GM21526 (cell line): ENCODE data around the gene TNIK.
"Not testable (repeated sequence)": the region's sequence is repeated elsewhere in the genome, so short reads cannot be mapped to it uniquely, and the experiment has no call there.

Experiments used
- ATAC-seq: cut with Tn5 transposase; IDR thresholded peaks from one replicate; pipeline ENCODE4 v1.9.1; 2021; ENCODE audit warnings: moderate library complexity; ENCODE audit not compliant: unreplicated experiment, low FRiP score

The TNIK gene

DNA sequence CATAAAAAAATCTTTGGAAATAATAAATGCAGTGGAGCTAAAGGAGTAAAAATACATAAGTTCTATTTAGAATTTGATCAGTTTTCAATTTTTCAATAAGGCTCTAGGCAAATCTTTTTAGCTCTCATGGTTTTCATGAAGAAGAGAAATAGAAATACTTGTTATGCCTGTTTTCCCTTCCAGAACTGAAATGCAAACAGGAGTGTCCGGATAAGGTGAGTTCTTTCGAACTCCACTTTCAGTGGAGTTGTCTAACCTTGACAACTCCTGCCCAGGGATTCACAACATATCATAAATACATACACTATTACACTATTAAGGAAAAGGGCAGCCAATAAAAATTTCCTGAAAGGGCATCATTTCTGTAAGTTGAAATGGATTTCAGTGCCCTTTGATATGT is 217.3 kb downstream of the TNIK start:
- no peak for ATAC-seq

DNA sequence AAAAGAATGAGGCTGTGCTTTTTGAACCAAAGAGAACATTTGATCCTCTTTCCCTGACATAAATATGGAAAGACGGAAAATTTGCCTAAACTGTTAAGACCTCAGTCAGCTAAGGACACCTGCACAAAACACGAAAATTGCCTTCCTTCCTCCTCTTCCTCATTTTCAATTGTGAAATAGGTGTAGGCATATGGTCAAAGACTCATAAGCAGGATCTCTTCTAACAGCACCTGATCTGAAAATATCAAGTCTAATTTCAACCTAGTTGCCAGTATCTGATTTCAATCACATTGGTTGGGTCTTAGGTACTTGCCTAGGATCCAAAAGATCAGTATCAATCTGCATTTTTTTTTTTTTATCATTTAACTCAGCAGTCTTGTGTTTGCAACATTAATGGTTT is 218.0 kb downstream of the TNIK start:
- no peak for ATAC-seq

DNA sequence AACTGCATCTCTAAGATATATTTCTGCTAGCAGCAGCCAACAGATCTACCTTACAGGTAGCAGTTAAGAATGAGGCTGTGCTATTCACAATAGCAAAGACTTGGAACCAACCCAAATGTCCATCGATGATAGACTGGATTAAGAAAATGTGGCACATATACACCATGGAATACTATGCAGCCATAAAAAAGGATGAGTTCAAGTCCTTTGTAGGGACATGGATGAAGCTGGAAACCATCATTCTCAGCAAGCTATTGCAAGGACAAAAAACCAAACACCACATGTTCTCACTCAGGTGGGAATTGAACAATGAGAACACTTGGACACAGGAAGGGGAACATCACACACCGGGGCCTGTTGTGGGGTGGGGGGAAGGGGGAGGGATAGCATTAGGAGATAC is 218.6 kb downstream of the TNIK start:
- not testable (repeated sequence) for ATAC-seq

DNA sequence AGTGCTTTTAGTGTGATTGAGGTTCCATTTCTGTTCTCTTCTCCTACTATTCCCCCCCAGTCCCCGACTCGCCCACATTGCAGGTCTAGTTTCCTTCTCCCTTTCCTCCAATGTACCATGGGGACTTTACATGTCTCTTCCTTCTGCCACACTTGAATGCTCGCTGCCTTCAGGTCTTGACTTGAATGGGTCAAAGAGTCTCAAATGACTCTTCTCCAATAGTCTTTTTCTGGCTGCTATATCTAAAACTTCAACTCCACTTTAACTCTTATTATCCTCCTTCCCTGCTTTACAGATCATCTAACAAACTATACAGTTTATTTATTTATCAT is 219.7 kb downstream of the TNIK start:
- peak; percentile 55 for ATAC-seq

DNA sequence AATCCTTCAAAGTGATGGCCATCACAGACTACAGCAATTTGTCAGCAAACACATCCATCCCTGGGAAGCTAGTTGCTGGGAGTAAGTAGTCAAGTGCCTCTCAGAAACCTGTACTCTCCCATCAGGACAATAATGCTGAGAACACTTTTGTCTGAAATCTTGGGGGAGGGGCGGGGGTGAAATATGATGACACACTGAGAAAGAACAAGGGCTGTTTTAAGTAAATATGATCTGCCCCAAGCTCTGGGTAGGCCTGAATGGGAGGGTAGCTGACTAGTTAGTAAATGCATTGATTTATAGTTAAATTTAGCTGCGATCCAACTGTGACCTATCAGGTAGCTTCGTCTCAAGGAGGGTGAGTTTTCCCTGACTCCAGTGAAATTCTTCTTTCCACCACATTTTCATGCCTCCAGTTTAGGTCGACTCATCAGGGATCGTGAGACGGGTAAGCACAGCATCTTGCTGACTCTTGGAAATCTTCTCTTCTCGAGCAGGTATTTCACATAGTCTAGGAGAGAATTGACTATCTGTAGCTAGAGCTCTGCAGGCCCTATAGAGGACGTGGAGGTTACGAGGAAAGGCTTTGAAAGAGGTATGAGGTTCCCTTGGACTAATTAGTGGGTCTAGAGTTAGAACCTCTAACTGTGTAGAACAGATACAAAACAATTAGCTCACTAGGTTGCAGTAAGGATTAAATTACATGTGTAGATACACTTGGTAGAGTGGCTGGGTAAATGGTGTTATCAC is 220.3 kb downstream of the TNIK start:
- no peak for ATAC-seq

DNA sequence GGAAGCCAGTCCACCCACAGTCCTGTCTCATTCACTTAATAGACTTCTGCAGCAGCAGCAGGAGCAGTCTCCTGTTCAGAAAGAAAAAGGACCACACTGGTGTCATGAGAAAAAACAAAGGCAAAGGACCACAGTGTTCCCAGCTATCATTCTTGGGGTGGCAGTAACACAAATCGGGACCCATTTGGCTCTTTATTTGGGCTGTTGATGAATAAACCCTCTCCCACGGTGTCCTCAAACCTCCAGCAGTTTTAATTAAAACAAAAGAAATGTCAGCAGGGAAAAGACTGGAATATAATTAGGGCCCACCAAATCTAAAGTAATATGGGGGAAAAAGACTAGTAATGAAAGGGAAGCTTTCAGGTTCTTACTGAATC is 223.2 kb downstream of the TNIK start:
- ATAC-seq, result no peak

DNA sequence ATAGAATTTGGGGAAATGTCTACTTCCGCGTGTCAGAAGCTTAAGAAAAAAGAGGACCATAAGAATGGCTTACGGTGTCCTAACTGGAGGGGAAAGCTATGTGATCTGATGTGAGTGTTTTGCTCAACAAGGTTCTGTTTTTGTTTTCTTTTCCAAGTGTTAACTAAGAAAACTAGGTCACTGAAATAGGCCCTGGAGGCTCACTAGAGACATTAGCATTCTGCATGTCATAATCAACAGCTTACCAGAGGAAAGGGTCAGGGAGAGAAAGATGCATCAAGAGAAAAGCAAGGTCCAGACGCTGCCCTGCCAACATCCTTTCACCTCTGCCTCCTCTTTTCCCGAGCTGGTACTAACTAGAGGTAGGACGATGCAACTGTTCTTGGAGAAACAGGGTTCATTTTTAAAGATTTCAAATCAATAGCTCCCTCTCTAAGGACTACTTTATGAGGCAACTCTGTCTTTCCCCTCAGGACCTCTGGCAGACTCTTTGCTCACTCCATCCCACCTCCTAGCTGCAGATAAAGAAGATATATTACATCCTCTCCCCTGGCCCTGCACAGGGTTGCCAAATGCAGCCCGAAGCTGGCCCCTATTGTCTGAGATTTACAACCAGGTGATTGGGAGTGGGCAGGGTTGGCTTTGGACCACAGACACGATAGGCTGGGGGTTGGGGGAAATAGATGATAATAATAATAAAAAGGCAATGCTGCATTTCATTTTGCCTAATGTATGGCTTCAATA is 223.8 kb downstream of the TNIK start:
- no peak for ATAC-seq

DNA sequence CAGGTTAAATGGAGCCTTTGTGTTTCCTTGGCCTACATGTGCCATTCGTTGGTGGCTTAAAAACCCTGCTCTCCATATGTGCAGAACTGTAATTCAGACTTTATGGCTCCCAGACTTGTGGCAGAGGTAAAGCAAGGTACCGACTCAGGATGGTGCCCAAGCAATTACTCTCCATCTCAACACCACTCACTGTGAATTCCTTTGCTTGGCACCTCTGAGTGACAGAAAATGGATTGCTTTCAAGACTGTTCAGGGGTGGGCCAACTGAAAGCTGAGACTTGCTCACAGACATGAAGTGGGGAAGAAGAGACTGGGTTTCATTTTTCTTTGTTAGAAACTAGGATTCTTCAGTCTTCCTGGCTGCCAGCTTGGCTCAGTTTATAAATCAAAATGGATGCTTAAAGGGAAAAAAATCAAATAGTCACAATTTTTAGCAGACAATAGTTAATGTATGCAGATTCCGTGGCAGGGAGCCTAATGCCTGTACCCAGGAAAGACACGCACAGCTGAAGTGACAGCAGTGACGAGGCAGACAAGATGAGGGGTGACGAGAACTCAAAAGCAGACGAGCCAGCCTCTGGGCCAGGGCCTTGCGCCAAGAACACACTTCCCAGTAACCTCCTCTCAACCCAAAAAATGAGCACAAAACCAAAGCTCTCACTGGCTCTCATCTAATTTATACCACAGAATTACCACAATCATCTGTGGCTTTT is 225.8 kb downstream of the TNIK start:
- ATAC-seq, result no peak

DNA sequence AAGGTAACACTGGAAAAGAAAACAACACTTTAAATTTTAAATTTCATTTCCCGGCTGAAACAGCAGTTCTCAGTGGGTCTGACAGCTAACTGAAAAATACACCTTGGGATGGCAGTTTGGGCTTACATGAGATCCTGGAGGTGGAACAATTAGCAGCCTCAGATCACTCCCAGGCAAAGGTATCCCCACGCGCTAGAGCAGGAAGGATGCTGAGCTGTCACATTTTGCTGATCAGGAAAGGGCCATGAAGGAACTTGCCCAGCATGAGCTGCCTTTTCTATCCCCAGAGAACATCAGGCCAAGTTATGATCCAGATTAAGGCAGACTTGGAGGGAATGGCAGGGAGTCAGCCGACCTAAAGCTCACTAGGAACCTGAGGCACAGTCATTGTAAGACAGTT is 228.8 kb downstream of the TNIK start:
- ATAC-seq, result no peak

DNA sequence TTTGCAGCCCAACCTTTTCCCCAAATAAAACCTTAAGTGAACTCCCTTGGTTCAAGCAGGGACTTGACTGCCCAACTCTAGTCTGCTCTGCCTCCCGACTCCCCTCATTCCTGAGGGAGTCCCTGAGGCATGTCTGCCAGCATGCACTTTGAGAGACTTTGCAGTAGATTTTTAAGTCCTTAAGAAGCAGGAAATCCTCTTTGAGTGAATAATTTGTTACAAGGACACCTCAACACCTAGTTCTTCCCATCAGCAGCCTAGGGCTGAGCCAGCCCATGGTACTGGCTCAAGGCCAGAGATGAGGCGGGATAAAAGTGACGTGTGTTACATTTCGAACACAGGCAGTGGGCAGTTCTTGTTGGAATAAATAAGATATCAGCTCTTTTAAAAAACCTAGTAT is 229.3 kb downstream of the TNIK start:
- no peak for ATAC-seq

DNA sequence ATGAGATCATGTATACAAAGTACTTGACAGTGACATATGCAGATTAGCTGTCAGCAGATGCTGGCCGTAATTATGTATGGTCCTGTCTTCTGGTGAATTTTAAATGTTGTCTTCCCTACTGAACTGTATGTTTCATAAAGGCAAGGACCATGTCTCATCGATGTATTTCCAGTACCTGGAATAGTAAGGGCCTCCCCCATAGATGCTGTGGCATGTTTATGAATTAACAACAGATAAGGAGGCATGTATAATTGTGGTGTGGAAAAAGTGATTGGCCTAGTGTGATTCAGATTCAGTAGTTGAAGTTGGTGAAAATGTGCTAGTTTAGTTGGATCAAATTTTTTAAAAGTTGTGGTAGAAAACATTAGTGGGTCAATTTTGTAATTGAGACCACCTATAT is 231.0 kb downstream of the TNIK start:
- no peak for ATAC-seq

DNA sequence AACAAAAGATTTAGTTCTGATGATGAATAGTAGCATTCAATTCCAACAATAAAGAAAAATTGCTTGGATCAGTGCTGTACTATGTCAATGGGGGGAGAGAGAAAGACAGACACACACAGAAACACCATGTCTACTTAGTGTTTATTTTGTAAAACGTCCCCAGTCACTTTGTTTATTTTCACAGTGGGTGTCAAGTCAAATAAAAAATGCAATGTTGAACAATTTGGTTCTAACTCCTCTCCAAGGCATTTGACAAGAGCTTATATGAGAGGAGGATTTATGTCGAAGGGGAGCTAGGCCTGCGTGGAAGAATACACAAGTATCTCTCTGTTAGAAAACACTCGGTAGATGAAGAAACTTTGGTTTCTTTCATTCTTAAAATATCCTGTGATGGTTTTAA is 232.0 kb downstream of the TNIK start:
- ATAC-seq, result no peak

DNA sequence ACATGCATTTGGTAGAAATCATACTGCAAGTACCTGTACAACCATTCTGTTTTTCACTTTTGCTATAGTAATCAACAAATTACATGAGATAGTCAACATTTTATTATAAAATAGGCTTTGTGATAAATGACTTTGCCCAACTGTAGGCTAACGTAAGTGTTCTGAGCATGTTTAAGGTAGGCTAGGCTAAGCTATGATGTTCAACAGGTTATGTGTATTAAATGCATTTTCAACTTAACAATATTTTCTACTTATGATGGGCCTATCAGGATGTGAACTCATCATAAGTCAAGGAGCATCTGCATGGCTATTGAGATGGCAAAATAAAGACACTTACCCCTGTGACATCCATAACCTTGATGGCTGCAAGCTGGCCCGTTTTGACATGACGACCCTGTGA is 232.4 kb downstream of the TNIK start:
- ATAC-seq, result no peak

DNA sequence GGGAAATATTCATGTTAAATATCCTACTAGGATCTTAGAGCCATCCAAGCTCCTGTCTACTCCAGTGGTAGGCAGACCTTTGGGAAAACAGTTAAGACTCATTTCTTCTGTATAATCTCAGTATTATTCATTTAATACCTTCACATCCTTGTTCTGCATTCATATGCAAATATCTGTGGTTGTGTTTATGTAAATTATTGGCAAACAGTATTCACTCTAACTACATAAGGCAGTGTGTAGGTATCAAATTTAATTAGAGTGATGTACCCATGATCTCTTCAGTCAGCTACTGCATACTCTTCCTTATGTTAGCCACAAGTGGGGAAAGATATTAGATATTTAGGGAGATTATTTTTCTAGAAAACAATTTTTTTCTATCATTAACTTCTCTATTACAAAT is 232.8 kb downstream of the TNIK start:
- no peak for ATAC-seq

DNA sequence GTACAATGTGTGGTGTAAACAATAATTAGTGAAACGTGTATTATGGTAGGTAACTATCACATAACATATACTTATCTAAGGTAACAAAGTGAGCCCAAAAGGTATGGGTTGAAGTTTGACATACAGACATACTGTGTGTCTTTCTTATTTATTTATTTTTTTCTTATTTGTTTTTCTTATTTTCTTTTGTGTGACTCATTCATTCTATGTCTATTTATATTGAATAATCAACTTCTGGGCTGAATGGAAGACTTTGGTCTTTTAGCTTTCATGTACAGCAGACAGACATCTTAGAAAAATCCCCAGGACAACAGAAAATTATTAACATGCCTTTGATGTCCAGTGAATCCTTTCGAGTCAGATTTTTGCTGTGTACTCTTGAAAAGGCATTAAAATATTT is 233.4 kb downstream of the TNIK start:
- ATAC-seq, result no peak

DNA sequence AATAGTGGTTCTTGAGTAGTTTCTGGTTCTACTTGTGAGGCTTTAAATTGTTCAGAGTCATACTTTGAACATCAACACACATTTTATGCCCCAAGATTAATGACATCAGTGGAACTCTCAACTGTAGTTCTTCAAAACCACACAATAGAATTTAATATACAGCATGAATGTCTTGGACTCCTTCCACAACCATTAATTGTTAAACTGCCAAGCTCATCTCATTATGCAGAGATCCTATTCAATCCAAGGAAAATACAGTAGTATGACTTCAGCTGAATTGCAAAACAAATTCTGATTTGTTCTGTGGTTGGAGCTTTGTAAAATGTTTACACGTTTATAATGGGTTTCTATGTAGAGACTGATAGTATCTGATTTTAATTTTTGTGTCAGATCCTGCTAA is 234.5 kb downstream of the TNIK start:
- ATAC-seq, result no peak

DNA sequence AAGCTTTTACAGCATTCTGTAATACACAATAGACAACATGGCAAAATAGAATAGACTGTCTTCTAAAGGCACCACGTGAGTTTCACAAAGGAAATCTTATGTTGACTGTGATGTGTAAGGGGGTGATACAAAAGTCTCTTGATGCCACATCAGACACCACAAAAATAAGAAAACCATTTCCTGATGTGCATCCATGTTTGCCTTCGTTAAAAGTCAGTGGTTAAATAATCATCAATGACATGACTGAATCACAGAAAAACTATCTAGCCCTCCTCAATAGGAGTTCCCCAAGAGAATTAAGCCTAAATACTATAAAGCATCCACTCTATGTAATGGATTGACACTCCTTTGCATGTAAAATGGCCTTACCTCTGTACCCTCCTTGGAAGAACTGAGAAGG is 235.0 kb downstream of the TNIK start:
- ATAC-seq, result no peak

DNA sequence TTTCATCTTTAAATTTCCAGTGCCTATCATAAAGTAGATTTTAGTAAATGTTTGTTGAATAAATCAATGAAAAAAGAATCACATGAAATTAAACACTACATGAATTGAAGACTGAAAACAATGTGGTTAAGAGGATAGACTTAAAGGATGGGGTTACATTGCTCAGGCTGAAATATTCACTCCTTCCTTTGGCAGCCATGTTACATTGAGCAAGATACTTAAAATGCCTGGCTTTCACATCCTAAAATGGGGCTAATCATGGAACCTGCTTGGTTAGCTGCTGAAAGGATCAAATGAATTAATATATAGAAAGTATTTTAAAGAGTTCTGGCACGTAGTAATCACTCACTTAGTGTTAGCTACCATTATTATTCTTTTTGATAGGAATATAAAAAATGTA is 236.8 kb downstream of the TNIK start:
- ATAC-seq, result no peak

DNA sequence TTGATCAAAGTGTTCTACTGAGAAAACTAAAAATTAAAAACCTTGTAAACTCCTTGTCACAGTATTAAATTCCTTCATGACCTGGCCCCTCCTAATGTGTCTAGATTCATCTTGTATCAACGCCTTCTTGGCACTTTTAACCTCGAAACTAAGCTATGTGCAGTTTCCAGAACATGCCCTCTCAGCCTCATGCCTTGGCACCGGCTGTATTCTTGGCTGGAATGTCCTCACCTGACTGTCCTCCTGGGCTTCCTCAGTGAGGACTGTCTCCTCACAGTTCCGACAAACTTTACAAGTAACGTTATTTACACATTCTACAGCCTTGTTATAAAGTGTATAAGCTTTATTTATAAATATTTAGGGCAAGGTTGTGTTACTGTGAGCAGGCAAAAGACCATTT is 237.2 kb downstream of the TNIK start:
- ATAC-seq, result no peak

DNA sequence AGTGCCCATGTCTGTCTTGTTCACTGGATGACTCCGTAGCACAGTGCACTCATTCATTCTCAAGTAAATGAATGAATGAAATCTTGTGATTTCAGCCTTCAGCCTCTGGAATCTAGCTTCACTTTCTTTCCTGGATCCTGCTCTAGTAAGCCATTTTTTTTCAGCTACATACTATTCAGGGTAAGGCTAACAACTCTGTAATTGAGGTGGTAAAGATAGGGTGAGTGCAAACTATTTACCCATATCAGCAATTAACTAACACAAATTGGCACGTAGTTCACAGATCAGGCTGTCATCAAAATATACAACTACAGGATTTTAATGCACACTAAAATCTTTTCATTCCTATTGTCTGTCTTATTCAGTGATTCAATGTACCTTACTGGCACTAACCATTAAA is 238.6 kb downstream of the TNIK start:
- ATAC-seq, result no peak

DNA sequence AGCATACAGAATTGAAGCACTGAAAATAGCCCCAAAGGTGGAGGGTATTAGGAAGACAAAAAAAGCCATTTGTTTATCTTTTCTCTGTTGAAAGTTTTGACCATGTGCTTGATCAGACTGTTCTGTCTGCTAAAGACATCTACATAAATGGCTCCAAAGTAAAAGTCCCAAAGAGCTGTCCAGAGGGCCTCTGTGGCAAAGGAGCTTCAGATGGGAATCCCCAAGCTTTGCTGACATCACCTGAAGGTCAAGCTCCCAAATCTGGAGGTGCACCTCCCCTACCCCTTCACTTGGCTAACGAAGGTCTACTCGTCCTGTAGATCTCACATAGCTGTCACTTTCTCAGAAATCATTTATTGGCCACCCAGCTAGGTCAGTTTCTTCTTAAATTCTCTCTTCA is 239.1 kb downstream of the TNIK start:
- ATAC-seq, result no peak

DNA sequence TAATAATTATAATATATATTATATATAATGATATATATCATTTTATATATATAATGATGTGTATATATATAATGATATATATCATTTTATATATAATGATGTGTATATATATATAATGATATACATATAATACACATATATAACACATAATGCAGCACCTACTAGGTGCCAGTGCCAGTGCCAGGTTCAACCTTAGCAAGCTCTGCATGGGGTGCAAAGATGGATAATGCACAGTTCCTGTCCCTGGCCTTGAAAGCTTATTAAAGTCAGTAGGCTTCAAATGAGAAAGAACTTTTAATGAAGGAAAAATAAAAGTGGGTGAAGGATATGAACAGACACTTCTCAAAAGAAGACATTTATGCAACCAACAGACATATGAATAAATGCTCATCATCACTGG is 240.9 kb downstream of the TNIK start:
- ATAC-seq, result no peak
